ENCODE measurements around the gene CCDC13. TPM values are rescaled to one million over a fixed set of nuclear protein-coding genes. Genes with fewer than 3 reads are reported as not detected.

The CCDC13 gene
- total and polyA plus RNA-seq, 10 of the 15 experiments (the other 5 are each of a cell fraction or from before 2014, with no cell fraction given): 0.13 to 0.81 (median 0.30) TPM; not detected in 4

- TF ChIP-seq SREBF1 (IDR thresholded peaks at IDR 0.05; ENCODE audit: low read length) (no peak), PBX3 (IDR thresholded peaks at IDR 0.05; ENCODE audit: insufficient replicate concordance, low read depth, low read length) (no peak)
These were observed 22.2 kb downstream of the CCDC13 start (continued) for GRCh38 chr3:42750834-42751233.

GRCh38 chr3:42749753-42750231 is 23.3 kb downstream of the CCDC13 start:
- H3K27me3 ChIP-seq (replicated peaks in 1 of 2; ENCODE audit: control insufficient read depth in 2 of 2, insufficient read depth in 2 of 2, low read length in 1 of 2): no peaks in the 10 kb centered on the region
- in situ Hi-C loops (cut with MboI): loop anchor here (10.0 kb wide), 1 partner anchor 175 kb away; no protein-coding TSS in a partner anchor
- POLR2A ChIA-PET: no interaction called here
- no peak overlapping the region for H3K4me3 ChIP-seq
- RAD21 ChIA-PET (ENCODE audit: unreplicated experiment): no interaction called here
- WGBS (ENCODE audit: insufficient coverage, insufficient replicate concordance, low lambda C conversion rate, missing lambda C conversion rate): 54% methylated on average over 10 of the region's 10 CpGs
- H3K9ac ChIP-seq (ENCODE audit: control insufficient read depth, insufficient read depth, low read length): no peak overlapping the region
- H2AFZ ChIP-seq (ENCODE audit: control insufficient read depth, low read depth, low read length): no peak overlapping the region
- SMC1A ChIA-PET (ENCODE audit: uncharacterized antibody, unreplicated experiment): interaction anchor here (0.5 to 0.9 kb wide), 2 partner anchors 39 to 104 kb away, joined by 3 read pairs; no protein-coding TSS in a partner anchor
- H3K4me2 ChIP-seq (ENCODE audit: control insufficient read depth, insufficient read depth): no peak overlapping the region
- no peaks in the 10 kb centered on the region for H3K9me3 ChIP-seq (replicated peaks; ENCODE audit: control insufficient read depth, insufficient read depth, low read length)
- H3K4me1 ChIP-seq (ENCODE audit: control insufficient read depth, insufficient read depth, low read length): no peaks in the 10 kb centered on the region
- no peaks in the 10 kb centered on the region for H4K20me1 ChIP-seq (ENCODE audit: control insufficient read depth, insufficient read depth)
- no peak overlapping the region for H3K27ac ChIP-seq (ENCODE audit: control insufficient read depth, insufficient read depth)
- FAIRE-seq: no peak
- no peak for DNase-seq (ENCODE audit: low read depth, low spot score)
- intact Hi-C loops (cut with micrococcal nuclease; ENCODE audit: unreplicated experiment): loop anchor here (10.0 kb wide), 1 partner anchor 205 kb away; no protein-coding TSS in a partner anchor
- peak; percentile 59 for ATAC-seq
- no TSS peak for BruUV-seq (replicated peaks)
- no peaks in the 10 kb centered on the region for H3K36me3 ChIP-seq (ENCODE audit: control insufficient read depth in 2 of 2, insufficient read depth in 2 of 2, low read length in 1 of 2)
- no peaks in the 10 kb centered on the region for H3K79me2 ChIP-seq (ENCODE audit: control insufficient read depth, insufficient read depth, low read length)
- TF ChIP-seq RAD21 (IDR thresholded peaks at IDR 0.05; ENCODE audit: insufficient read depth, low read depth, low read length) (peak; percentile 46), CTCF (IDR thresholded peaks at IDR 0.05 in 2 of 3, conservative IDR thresholded peaks at IDR 0.05 in 1 of 3; ENCODE audit: control insufficient read depth in 2 of 3, extremely low read depth in 1 of 3, insufficient read depth in 1 of 3, low read depth in 3 of 3, low read length in 3 of 3) (peak; percentile 43 to 54 (median 53); a peak in 5 of 6 replicates), NKRF (conservative IDR thresholded peaks at IDR 0.05) (no peak)
- CTCF ChIA-PET: interaction anchor here (1.2 to 1.5 kb wide), 2 partner anchors 8 to 90 kb away, joined by 3 to 5 read pairs; no protein-coding TSS in a partner anchor

Measured in GM12878 (cell line).